Vagina (tissue), 2 donors: ENCODE measurements around the gene HECW1.

ENCODE experiments used
- CTCF ChIP-seq, 3 experiments: fragments of 450-650 bp in 2 of 3; fragments of 200-600 bp in 1 of 3; sonication (generic) in 1 of 3; IDR thresholded peaks; one replicate each; pipeline ENCODE4 v1.5.1; 2017 to 2019; ENCODE audit warnings: antibody characterized with exemption in 3 of 3, mild to moderate bottlenecking in 2 of 3, moderate library complexity in 2 of 3
- POLR2A ChIP-seq, 2 donors: fragments of 450-650 bp; IDR thresholded peaks; one replicate each; pipeline ENCODE4 v1.6.1; 2017; ENCODE audit warnings: antibody characterized with exemption in 2 of 2, mild to moderate bottlenecking in 2 of 2, moderate library complexity in 2 of 2

- no peak for TF ChIP-seq CTCF (IDR thresholded peaks at IDR 0.05)
- TF ChIP-seq POLR2A (IDR thresholded peaks at IDR 0.05), result no peak
Measured at GRCh38 chr7:43387932-43388331, 275.5 kb downstream of the HECW1 start.
